MCF 10A (cell line): ENCODE measurements around the gene CCDC86. TPM values are rescaled to one million over a fixed set of nuclear protein-coding genes. Genes with fewer than 3 reads are reported as not detected.

ENCODE experiments used
- total RNA-seq: library from RNA; stranded (reverse); gene quantifications from 2 replicates; pipeline ENCODE4 v1.2.3, GENCODE V29; 2022

Gene CCDC86
- total RNA-seq, 1 experiment from 2014 or later = 57.8 TPM

Other genes starting within 250 kb of the CCDC86 start
- gene MS4A8, start 142.5 kb upstream of the CCDC86 start, total RNA-seq = not detected in 2 replicates
- not detected in 2 replicates for gene MS4A18, start 117.4 kb upstream of the CCDC86 start, total RNA-seq
- gene MS4A15, start 85.2 kb upstream of the CCDC86 start, total RNA-seq = not detected in 2 replicates
- gene MS4A10, start 56.8 kb upstream of the CCDC86 start, total RNA-seq = not detected in 2 replicates
- not detected in 2 replicates for gene PTGDR2, start 13.8 kb downstream of the CCDC86 start, total RNA-seq
- not detected in 2 replicates for gene ZP1, start 25.4 kb downstream of the CCDC86 start, total RNA-seq
- 99.0 and 115 TPM in 2 replicates for gene PRPF19, start 64.5 kb downstream of the CCDC86 start, total RNA-seq
- gene TMEM109, start 72.0 kb downstream of the CCDC86 start, total RNA-seq = 39.5 and 45.8 TPM in 2 replicates
- gene TMEM132A, start 82.3 kb downstream of the CCDC86 start, total RNA-seq = 20.5 and 22.5 TPM in 2 replicates
- not detected in 2 replicates for gene SLC15A3, start 110.1 kb downstream of the CCDC86 start, total RNA-seq
- gene CD6, start 129.6 kb downstream of the CCDC86 start, total RNA-seq = not detected in 2 replicates